Karpas-422 (cell line): ENCODE measurements around the gene P3R3URF. TPM values are rescaled to one million over a fixed set of nuclear protein-coding genes. Genes with fewer than 3 reads are reported as not detected.

Experiments
- DNase-seq: peaks from one replicate; pipeline ENCODE4 v3.0.0-alpha.2; 2015
- H2AFZ ChIP-seq: fragments of 200-600 bp; sonication (generic); 2 replicates; pipeline ENCODE4 v1.6.1; 2014; ENCODE audit warnings: antibody characterized with exemption, low read length, mixed read lengths
- H3K27ac ChIP-seq: fragments of 200-600 bp; sonication (generic); 2 replicates; pipeline ENCODE4 v1.5.1; 2014; ENCODE audit warnings: mild to moderate bottlenecking, low read length, moderate library complexity
- H3K27me3 ChIP-seq: fragments of 200-600 bp; sonication (generic); 2 replicates; pipeline ENCODE4 v1.6.1; 2014; ENCODE audit warnings: low read length, mixed read lengths
- H3K36me3 ChIP-seq: fragments of 200-600 bp; sonication (generic); 2 replicates; pipeline ENCODE4 v1.6.1; 2014; ENCODE audit warnings: low read length, mixed read lengths; ENCODE audit not compliant: insufficient read depth
- H3K4me1 ChIP-seq: fragments of 200-600 bp; sonication (generic); 2 replicates; pipeline ENCODE4 v1.6.1; 2014; ENCODE audit warnings: mild to moderate bottlenecking, low read length, mixed read lengths
- H3K4me2 ChIP-seq: fragments of 200-600 bp; sonication (generic); 2 replicates; pipeline ENCODE4 v1.6.1; 2014; ENCODE audit warnings: low read length, low read depth, mild to moderate bottlenecking; ENCODE audit not compliant: poor library complexity, severe bottlenecking
- H3K4me3 ChIP-seq: fragments of 200-600 bp; sonication (generic); 2 replicates; pipeline ENCODE4 v1.5.1; 2014; ENCODE audit warnings: mild to moderate bottlenecking, antibody characterized with exemption, low read length, mixed read lengths
- H3K79me2 ChIP-seq: fragments of 200-600 bp; sonication (generic); 2 replicates; pipeline ENCODE4 v1.6.1; 2014; ENCODE audit warnings: mild to moderate bottlenecking, low read length, mixed read lengths
- H3K9ac ChIP-seq: fragments of 200-600 bp; sonication (generic); 2 replicates; pipeline ENCODE4 v1.6.0; 2014; ENCODE audit warnings: low read length
- H3K9me2 ChIP-seq: fragments of 200-600 bp; sonication (generic), shearing (Covaris generic); replicated peaks from 2 replicates; pipeline ENCODE4 v1.6.0; 2014; ENCODE audit warnings: mild to moderate bottlenecking, low read length, moderate library complexity; ENCODE audit not compliant: insufficient read depth
- H3K9me3 ChIP-seq: fragments of 300-700, 200-600 bp; sonication (generic); 2 replicates; pipeline ENCODE4 v1.6.1; 2014; ENCODE audit warnings: low read length, mixed read lengths
- H4K20me1 ChIP-seq: fragments of 200-600 bp; sonication (generic); 2 replicates; pipeline ENCODE4 v1.6.1; 2014; ENCODE audit warnings: mild to moderate bottlenecking, antibody characterized with exemption, low read length, low read depth; ENCODE audit not compliant: insufficient read depth
- total RNA-seq: library from RNA; depleted of rRNA; stranded (reverse); fragments of >200 nt; shearing (Covaris generic); gene quantifications from 2 replicates; pipeline ENCODE4 v1.2.3, GENCODE V29; 2014; ENCODE audit warnings: low replicate concordance

P3R3URF gene
- total RNA-seq, 1 experiment from 2014 or later: not detected

DNA sequence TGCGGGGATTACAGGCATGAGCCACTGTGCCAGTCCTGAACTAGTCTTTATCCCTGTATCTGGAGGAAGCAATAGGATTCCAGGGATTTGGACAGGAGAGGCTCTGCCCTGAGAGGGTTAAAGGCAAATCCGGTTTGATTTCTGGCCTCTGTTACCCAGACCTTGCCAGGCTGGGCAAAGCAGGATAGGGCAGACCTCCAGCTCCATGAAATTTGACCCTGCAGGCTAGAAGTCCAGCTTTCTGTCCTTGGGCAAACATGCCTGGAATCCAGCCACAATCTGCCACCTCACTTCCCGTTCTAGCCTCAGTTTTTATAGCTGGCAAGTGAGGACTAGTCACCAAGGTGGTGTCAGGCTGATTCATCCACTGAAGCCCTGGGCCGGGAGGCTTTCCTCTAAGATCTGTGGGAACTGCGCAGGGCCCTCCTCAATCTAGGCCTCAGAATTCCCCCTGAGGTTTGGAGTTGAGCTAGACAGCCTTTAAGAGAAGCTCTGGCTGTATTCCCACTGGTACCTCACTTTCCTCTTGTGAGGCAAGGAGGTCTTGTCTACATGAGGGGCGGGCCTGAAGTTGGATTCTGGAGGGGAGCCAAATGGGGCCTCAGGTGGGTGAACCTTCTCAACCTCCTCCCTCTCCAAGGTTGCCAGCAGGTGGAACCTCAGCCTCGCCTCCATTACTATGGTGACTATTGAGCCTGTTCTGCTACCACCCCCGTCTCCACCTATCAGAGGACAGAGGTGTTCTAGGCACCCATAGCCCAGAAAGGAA, 7.0 kb upstream of the P3R3URF start:
- no peak overlapping the region for H3K4me3 ChIP-seq
- no peak overlapping the region for H3K9ac ChIP-seq
- no peak overlapping the region for H2AFZ ChIP-seq
- H3K36me3 ChIP-seq: no peaks in the 10 kb centered on the region
- H3K4me2 ChIP-seq: no peak overlapping the region
- H4K20me1 ChIP-seq: no peaks in the 10 kb centered on the region
- no peak for DNase-seq
- H3K9me3 ChIP-seq: no peaks in the 10 kb centered on the region
- peaks cover 14% of the 10 kb centered on the region for H3K4me1 ChIP-seq
- no peaks in the 10 kb centered on the region for H3K79me2 ChIP-seq
- H3K27ac ChIP-seq: no peak overlapping the region
- H3K27me3 ChIP-seq: no peaks in the 10 kb centered on the region
- H3K9me2 ChIP-seq: no peaks in the 10 kb centered on the region

GRCh38 chr1:46181343-46182260, 5.3 kb upstream of the P3R3URF start:
- Histone ChIP-seq H3K79me2 (no peaks in the 10 kb centered on the region), H3K9me2 (no peaks in the 10 kb centered on the region), H3K27me3 (no peaks in the 10 kb centered on the region), H3K4me3 (no peak overlapping the region), H3K9me3 (no peaks in the 10 kb centered on the region), H3K4me1 (peaks cover 16% of the 10 kb centered on the region), H3K4me2 (no peak overlapping the region), H4K20me1 (no peaks in the 10 kb centered on the region), H3K27ac (no peak overlapping the region), H3K36me3 (no peaks in the 10 kb centered on the region), H3K9ac (no peak overlapping the region), H2AFZ (no peak overlapping the region)
- DNase-seq: no peak

DNA sequence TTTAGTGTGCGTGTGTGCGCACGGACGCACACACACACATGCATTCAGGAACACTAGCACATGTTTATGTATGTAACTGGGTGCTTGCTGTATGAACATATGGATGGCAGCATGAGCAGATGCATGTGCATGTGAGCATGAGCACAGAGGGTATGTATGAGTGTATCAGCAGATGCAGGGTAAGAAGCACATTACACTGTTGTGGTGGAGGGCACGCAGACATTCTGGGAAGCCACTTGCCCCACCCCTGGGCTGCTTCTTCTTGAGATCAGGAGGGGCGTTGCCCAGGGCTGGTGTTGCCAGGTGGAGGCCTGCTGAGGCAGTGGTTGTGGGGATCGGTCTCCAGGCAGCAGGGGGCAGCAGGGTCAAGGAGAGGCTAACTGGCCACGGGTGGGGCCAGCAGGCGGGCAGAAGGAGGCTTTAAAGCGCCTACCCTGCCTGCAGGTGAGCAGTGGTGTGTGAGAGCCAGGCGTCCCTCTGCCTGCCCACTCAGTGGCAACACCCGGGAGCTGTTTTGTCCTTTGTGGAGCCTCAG, 3.9 kb upstream of the P3R3URF start:
- Histone ChIP-seq H3K36me3 (no peaks in the 10 kb centered on the region), H4K20me1 (no peaks in the 10 kb centered on the region), H3K27me3 (no peaks in the 10 kb centered on the region), H3K4me1 (peaks cover 22% of the 10 kb centered on the region), H2AFZ (no peak overlapping the region), H3K4me3 (no peak overlapping the region), H3K79me2 (no peaks in the 10 kb centered on the region), H3K9me2 (no peaks in the 10 kb centered on the region), H3K27ac (no peak overlapping the region), H3K9me3 (no peaks in the 10 kb centered on the region), H3K4me2 (no peak overlapping the region), H3K9ac (no peak overlapping the region)
- DNase-seq: peak; percentile 66

GRCh38 chr1:46179138-46180081, 3.1 kb upstream of the P3R3URF start:
- H3K4me2 ChIP-seq: peak overlapping the region; percentile 43

DNA sequence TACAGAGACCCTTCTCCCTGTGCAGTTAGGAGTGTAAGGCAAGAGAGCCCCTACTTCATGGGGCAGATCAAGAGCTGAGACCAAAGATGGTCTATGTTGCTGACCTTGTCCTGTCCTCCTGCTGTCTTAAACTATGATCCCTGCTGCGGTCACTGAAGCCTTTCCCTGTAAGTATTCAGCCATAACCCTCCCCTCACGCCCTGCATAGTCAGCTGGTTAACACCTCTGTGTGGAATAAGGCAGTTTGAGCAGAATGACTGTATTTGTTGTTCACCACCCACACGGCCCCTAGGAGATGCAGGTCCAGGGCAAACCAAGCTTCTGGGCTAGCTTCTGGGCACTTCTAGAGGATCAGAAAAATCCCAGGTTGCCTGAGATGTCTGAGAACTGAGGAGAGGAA, 1.0 kb downstream of the P3R3URF start:
- peaks cover 43% of the 10 kb centered on the region for H3K4me1 ChIP-seq
- H2AFZ ChIP-seq: no peak overlapping the region
- no peaks in the 10 kb centered on the region for H3K79me2 ChIP-seq
- H3K27me3 ChIP-seq: no peaks in the 10 kb centered on the region; the same call in 1 of the 2 replicates
- no peak overlapping the region for H3K9ac ChIP-seq
- no peak overlapping the region for H3K4me2 ChIP-seq
- no peak for DNase-seq
- H3K27ac ChIP-seq: no peak overlapping the region
- no peak overlapping the region for H3K4me3 ChIP-seq
- no peaks in the 10 kb centered on the region for H3K9me3 ChIP-seq
- no peaks in the 10 kb centered on the region for H3K9me2 ChIP-seq
- no peaks in the 10 kb centered on the region for H3K36me3 ChIP-seq
- no peaks in the 10 kb centered on the region for H4K20me1 ChIP-seq

More at GRCh38 chr1:46179138-46180081, 3.1 kb upstream of the P3R3URF start:
- Histone ChIP-seq H2AFZ (peak overlapping the region; percentile 47; the same call in 1 of the 2 replicates), H4K20me1 (no peaks in the 10 kb centered on the region), H3K36me3 (no peaks in the 10 kb centered on the region), H3K27ac (no peak overlapping the region), H3K4me3 (peak overlapping the region; percentile 22; the same call in 1 of the 2 replicates), H3K27me3 (no peaks in the 10 kb centered on the region), H3K4me1 (peaks cover 22% of the 10 kb centered on the region), H3K9me3 (no peaks in the 10 kb centered on the region), H3K9ac (peak overlapping the region; percentile 30), H3K9me2 (no peaks in the 10 kb centered on the region), H3K79me2 (no peaks in the 10 kb centered on the region)
- peak; percentile 87 for DNase-seq

DNA sequence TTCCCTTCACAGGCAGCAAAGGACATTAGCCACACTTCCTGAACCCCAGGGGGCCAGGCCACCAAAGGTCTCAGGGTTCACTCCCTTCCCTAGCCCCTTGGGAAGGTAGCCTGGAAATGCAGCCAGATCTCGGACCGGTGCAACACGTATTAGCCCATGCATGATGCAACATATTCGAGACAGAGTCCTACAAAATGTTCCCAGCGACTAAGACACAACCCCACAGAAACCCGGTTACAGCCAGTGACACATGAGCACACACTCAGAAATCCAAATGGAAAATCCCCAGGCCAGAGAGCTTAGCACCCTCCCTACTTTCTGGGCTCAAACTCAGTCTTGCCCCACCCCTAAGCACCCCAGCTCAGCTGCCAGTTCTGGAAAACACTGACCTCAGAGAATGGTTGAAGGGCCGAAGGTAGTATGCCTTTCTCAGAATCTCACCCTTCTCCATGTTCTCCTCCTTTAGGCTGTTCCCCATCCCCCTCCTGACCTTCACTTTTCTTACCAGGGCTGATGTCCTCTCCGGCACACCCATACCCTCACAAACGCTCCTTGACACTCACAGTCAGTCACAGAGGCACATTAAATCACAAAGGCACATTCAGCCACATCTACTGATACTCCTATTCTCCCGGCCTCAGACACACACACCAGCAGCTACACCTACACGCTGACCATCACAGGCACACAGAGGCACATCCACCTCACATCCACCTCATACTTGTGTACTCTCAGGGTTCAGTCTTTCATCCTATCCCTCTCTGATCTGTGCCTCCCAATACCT, 1.6 kb downstream of the P3R3URF start, which contains the start of gene TSPAN1:
TSPAN1 (plus strand) TSS at position 640 of the 784 bp plus-strand sequence. CDS start 6,021 bp downstream, outside the sequence.
- no peaks in the 10 kb centered on the region for H3K9me3 ChIP-seq
- no peaks in the 10 kb centered on the region; the same call in 1 of the 2 replicates for H3K27me3 ChIP-seq
- H4K20me1 ChIP-seq: no peaks in the 10 kb centered on the region
- H3K9me2 ChIP-seq: no peaks in the 10 kb centered on the region
- no peaks in the 10 kb centered on the region for H3K36me3 ChIP-seq
- H3K4me3 ChIP-seq: no peak within 1 kb of the TSS
- H3K79me2 ChIP-seq: no peaks in the 10 kb centered on the region
- no peak within 1 kb of the TSS for H3K4me2 ChIP-seq
- H3K4me1 ChIP-seq: peaks cover 43% of the 10 kb centered on the region
- H3K27ac ChIP-seq: no peak within 1 kb of the TSS
- H3K9ac ChIP-seq: no peak within 1 kb of the TSS
- H2AFZ ChIP-seq: no peak within 1 kb of the TSS
- no peak for DNase-seq

GRCh38 chr1:46173361-46173856, 2.9 kb downstream of the P3R3URF start:
- H3K9ac ChIP-seq: no peak overlapping the region
- H2AFZ ChIP-seq: no peak overlapping the region
- H3K9me3 ChIP-seq: no peaks in the 10 kb centered on the region
- peak; percentile 51 for DNase-seq
- no peaks in the 10 kb centered on the region for H3K79me2 ChIP-seq
- no peak overlapping the region for H3K27ac ChIP-seq
- no peak overlapping the region for H3K4me2 ChIP-seq
- no peak overlapping the region for H3K4me3 ChIP-seq
- no peaks in the 10 kb centered on the region for H3K36me3 ChIP-seq
- H3K9me2 ChIP-seq: no peaks in the 10 kb centered on the region
- H4K20me1 ChIP-seq: no peaks in the 10 kb centered on the region
- H3K27me3 ChIP-seq: no peaks in the 10 kb centered on the region; the same call in 1 of the 2 replicates
- H3K4me1 ChIP-seq: peaks cover 34% of the 10 kb centered on the region
